GM18508 (cell line): ENCODE data around the gene GALNTL6.

ENCODE experiments used
- ATAC-seq: cut with Tn5 transposase; IDR thresholded peaks from one replicate; pipeline ENCODE4 v1.9.1; 2021; ENCODE audit warnings: moderate number of reproducible peaks; ENCODE audit not compliant: insufficient read depth, unreplicated experiment

The GALNTL6 gene

DNA sequence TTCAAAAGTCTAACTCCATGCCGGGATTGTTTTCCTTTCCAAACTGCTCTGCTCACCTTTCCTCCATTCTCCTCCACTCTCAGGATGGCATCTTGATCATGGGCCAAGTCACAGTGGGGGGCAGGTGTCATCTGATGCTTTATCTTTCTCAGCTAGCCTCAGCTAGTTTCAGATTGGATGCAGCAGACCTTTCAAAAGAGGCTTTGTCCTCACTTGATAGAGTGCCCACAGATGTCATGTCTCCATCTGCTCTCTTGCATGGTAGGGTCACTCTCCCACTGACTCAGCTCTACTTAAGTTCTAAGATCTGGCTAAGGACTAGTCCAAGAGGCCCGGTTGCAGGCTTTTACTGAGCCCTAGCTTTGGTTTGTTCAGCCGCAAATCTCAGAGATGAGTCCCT lies 1013.7 kb downstream of the GALNTL6 start:
- no peak for ATAC-seq

DNA sequence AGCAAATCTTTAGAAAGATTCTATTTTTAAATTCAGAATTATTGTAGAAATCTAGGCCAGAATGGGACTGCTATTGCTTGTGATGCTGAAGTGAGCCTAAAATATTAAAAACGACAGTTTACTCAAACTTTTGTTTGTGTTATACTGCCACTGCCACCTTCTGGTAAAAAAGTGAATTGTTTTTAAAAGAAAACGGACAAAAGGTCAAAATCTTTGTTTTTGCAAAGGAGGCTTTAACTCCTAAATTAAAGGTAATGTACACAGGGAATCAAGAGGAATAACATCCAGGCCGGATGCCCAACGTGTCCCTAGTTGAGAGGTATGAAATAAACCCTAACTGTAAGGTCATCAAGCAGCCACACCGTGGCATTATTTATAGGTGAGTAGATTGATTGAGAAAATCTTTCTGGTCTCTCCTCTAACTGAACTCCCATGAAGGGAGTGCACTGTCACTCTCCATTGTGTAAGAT lies 1017.1 kb downstream of the GALNTL6 start:
- ATAC-seq = no peak

DNA sequence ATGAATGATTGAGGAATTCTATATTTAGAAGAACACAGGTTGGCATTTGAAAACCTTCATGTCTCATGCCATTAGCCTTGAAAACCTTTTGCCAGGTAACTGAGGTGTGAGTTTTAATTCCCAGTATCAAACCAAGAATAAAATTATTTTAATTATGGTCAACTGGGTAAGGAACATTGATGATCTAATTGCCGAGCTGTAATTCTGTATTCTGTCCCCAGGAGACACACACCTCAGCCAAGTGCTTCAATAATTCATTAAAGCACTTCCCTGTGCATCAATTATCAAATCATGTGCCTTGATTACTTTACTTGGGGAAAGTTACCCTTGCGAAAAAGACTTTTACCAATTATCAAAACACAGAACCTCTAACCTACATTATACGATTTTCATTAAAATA lies 1023.5 kb downstream of the GALNTL6 start:
- ATAC-seq = no peak

DNA sequence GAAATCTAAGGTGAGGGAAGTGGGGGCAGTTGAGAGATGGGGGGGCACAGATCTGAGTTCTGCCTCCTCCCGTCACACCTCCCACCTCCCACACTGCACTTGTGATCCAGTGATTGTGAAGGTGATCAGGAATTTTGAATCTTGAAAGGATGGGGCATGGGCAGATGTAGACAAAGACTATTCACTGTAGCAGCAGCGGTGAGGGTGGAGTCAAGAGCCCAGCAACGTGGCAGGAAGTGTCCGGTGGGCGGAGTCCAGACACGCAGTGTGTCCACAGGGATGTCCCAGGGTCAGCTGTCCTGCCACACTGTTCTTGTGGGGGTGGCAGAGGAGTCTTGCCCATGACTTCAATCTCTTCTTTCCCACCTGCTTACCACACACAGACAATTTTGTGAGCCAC lies 1024.9 kb downstream of the GALNTL6 start:
- no peak for ATAC-seq

DNA sequence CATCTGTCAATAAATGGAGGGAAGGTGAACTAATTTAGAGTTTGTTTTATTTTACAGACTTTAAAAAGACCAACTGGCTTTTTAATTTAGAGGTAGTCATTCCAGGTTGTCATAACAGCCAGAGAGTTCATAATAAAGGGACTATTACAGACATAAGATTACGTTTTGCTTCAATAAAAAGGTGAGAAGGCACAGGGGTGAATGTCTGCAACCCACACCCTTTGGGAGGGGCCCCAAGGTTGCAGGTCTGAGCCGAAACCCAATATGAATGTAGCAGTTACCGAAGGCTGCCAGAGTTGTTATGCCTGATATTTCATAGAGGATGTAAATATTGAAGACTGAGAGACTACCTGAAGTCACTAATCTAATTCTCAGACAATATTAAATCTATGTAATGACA lies 1025.7 kb downstream of the GALNTL6 start:
- ATAC-seq = no peak

DNA sequence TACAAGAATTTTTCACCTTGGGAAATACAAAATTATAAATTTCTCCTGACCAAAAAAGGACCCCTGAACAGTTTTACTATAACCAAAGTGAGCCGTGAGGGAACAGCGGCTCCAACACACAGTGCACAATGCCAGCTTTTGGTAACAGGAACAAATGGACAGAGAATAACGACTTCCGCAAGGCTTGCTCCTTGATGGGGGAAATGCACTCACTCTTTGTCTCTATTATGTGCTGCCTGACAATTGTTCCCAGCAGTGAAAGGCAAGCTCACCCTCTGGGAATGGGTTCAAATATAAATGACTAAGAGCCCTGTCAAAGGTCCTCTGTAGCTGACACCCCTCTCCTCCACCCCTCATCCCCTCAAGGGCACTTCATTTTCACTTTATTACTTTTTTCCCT lies 1029.6 kb downstream of the GALNTL6 start:
- no peak for ATAC-seq

DNA sequence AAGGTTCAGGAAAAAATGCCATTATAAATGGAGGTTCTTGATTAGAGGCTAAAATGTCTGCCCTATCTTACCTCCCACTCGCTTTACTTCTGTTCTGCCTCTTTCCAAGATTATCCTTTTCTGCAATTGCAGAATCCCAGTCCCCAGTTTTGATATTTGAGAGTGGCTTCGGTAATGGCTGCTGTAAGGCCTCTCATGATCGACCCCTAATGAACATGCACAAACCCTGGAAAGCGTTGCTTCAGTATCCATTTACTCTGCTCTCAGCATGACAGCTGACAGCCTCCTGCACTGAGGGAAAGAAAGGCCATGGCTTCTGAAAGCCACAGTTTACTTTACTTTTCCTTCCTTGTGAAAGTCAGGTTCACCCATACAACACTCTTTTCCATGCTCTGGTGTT lies 1030.0 kb downstream of the GALNTL6 start:
- no peak for ATAC-seq

DNA sequence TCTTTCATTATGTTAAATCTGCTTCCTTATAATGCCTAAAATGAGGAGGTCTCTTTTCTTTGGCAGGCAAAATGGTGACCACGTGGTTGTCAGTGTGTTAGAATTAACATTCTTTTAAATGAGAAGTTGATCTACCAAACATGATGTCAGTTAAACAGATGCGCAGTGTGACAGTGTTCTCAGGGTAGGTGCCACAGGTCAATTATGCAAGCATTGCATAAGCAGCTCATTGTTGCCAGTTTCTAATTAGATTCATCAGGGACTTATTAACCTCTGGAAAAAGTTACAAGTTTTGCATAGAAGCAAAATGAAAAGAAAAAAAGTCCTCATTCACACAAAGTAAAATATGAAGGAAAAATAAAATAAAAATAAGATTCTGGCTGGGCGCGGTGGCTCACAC lies 1031.4 kb downstream of the GALNTL6 start:
- ATAC-seq = no peak

DNA sequence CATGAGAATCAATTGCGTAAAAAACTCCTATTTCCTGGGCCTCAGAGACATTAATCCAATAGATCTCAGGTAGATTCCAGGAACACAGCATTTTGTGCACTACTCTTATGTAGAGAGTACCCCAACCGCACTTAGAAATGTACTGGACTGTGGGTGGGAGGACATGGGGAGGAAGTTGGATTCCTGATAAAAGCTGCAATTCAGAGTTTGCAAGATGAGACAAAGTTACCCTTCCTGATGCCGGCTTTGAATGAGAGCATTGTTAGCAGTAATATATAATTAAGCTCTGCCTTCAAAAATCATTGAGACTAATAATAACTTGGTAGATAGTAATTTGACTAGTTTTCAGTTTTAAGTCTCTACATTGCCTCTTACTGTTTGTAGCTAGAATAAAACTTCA lies 1032.1 kb downstream of the GALNTL6 start:
- ATAC-seq = no peak

DNA sequence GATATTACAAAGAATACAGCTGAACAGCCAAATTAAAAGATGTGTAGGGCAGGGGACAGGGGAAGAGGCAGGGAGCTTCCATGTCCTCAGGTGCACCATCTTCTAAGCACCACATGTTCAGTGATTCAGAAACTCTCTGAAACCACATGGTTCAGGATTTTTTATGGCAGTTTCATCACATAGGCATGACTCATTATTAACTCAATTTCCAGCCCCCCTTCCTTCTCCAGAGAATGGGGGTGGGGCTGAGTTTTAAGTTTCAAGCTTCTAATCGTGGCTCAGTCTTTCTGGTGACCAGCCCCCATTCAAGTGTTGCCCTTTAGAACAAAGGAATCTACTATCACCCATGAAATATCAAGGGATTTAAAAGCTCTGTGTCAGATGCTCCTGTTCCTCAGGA lies 1037.6 kb downstream of the GALNTL6 start:
- ATAC-seq = no peak

DNA sequence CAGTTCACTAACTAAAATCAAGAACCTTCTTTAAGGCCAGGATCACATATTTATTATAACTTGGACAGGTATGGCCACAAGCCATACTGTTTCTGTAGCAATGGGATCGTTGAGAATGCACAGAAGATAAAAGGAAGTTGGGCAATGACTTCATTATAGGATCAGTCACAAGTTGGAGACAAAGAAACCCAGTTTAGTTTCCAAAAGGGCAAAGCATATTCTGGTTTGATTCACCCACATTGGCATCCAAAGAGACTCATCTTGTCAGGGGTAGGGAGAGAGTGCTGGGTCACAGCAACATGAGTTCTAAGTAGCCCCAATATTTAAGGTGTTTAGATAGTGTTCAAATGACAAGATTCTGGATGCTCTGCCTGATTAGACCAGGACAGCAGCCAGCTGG lies 1038.3 kb downstream of the GALNTL6 start:
- no peak for ATAC-seq

DNA sequence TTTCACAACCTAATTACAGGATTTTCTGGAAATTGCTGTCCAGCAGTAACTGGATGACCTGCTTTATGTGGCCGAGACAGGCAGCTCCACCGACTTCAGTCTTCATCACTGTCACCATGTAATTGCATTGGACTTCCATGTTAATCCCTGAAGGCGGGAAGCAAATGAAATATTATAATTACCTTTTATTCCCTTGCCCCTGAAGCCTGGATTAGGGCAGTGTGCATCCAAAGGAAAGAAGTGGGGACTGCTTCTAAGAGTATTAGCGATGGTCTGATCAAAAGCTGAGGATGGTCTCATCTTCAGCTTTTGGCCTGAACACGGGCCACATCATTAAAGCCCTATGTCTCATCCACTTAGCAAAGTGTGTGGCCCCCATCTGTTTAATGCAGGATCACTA lies 1043.8 kb downstream of the GALNTL6 start:
- no peak for ATAC-seq

DNA sequence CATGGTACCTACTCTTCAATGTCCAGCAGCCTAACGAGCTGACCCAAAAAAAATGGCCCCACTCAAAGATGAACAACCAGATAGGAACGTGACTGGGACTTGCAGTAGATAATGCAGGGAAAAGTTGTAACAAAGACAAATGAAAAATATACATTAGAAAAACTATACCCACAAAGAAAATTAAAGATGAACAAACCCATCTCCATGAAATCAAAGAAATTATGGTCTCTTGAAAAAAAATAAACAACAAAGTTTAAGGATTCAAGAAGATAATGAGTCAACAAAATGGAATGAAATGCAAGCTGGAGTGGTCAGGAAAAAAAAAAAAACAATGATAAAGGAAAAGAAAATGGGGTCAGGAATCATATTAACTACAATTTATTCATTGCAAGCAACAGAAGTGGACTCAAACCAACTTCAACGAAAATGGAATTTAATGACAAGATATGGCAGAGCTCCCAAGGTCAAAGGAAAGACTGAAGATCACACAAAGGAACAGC lies 1045.6 kb downstream of the GALNTL6 start:
- ATAC-seq = no peak

DNA sequence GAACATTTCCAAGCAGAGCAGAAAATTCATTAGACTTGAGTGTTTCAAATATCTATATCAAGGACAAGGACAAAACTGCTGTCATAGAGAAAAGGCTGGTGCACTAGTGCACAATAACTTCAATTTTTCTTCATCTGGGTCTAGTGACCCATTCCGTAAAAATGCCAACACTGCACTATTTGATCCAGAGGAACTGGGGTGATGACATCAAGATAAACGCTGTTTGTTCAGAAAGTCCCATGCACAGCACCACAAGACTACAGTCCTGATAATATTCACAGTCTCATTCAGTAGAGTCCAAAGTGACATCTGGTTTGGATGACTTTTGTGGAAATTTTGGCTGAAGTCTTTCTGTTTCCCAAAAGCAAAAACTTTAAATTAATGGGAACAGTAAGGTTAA lies 1051.9 kb downstream of the GALNTL6 start:
- ATAC-seq = no peak

DNA sequence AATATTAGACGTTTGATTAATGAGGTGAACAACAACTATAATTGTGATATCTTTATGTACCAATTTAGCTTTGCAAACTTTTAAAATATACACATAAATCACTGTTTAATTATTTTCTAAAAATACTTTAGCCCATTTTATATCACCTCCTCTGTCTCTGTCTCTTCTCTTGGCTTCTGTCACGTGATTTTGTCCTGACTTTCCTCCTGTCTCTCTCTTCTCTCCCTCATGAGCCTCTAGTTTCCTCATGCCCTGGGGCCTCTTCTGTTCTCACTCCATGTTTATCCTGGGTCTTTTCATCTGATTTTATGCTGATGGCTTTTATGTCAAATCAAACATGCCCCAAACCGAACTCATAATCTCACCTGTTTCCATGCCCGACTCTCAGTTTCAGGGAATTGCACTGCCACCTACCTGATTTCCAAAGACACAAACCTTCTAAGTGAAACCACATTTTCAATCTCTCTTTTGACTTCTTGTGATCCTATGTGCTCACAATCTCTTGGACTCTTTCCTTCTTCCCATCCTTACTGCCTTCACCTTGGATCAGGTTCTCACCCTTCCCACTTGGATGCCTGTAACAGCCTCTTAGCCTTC lies 1052.4 kb downstream of the GALNTL6 start:
- no peak for ATAC-seq

DNA sequence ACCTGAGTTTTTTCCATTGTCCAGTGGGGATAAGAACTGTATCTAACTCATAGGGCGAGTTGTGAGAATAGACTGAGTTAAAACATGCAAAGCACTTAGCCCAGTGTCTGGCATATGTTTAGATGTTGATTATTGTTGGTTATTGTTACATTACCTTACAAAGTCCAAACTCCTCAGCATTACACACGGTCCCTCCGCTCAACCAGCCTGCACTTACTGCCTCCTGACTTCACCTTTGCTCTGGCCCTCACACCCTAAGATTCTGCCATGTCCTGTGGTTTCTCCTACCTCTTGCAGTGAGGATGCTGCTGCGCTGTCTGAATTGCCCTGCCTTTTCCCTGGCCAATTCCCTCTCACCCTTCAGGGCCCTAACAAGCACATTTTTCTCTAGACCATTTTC lies 1053.2 kb downstream of the GALNTL6 start:
- no peak for ATAC-seq

DNA sequence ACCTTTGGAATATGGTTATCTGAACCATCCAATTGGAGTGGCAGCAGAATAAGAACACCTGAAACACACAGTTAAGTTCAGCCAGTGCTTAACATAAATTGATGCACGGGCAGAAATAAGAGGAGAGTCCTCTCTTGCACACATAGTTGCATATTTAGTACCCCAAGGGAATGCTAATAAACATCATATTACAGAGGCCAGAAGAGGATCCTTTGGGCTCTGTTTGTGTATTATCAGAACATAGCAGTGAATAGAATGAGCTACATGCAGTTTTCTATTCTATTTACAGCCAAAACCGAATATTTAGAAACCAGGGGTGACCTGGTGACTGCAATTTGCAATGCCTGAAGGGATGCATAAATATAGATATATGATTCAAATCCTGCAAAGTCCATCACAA lies 1054.6 kb downstream of the GALNTL6 start:
- ATAC-seq = no peak

DNA sequence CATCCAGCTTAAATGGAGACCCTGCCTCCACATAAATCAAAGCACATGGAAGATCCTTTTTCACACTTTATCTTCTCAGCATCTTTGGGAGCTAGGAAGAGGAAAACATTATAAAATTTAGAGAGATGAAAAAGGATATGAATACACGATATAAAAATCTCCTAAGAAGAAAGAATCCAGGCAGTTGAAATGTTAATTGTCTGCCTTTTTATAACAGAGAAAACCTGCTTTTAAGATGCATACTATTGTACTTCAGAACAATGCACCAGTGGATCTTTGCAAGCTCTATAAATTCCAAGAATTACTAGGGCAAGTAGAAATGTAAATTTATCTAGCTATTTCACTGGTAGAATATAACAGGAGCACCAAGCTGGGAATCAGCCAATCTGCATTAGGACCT lies 1055.1 kb downstream of the GALNTL6 start:
- no peak for ATAC-seq

DNA sequence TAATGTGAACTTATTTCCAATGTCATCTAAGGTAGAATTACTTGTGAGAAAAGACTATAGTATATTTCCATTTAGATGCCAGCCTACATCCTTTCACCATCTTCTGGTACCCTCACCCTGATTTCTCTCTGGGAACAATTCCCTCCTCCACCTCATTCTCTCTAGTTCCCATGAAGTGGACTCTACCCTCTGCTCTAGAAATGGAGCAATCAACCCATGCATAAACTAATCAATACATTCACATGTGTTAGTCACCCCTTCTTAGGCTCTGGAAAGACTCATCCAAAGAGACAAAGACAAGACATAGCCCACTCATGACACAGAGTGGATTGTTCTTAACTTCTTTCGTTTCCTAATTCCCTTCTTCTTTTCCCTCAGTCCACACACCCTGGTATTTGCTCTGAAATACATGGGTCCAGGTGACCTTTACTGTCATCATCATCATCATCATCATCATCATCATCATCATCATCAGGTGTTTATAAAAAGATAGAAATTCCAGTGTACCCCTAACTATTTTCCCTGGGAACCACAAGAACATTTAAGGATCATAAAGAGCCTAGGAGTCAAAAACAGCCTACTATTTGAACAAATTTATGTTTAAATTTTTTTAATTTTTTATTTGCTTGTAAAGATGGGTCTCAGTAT lies 1056.5 kb downstream of the GALNTL6 start:
- ATAC-seq = no peak

DNA sequence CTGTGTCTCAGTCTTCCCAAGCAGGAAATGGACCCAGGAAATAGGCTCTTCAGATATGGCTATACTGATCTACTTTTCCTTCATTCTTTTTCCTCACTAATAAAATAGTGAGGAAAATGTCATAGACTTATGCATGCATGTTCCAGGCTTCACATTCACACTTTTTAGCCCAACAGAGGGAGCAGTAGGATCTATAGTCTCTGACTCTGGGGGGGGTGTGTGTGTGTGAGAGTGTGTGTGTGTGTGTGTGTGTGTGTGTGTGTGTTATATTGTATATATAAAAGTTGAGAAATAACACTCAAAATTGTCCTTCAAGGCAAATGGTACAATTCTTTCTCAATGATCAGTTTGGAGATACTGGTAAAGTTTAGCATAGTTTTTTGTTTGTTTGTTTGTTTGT lies 1058.2 kb downstream of the GALNTL6 start:
- ATAC-seq = no peak

DNA sequence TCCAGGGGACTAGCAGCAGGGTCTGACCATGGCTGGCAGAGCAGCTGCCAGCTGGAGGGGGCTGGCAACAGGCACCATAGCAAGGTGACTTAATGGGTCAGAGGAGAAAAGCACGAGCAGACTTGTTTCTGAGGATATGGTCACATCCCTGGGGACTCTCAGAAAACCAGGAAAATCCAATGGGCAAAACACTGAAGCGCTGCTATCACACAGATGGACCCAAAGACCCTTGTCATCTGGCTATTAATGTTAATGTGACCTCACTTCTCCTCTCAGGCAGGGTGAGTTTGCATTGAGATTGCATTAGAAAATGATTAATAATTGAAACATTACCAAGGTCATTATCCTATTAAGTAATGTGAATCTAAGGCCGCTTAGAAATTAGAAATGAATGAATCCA lies 1061.7 kb downstream of the GALNTL6 start:
- no peak for ATAC-seq

DNA sequence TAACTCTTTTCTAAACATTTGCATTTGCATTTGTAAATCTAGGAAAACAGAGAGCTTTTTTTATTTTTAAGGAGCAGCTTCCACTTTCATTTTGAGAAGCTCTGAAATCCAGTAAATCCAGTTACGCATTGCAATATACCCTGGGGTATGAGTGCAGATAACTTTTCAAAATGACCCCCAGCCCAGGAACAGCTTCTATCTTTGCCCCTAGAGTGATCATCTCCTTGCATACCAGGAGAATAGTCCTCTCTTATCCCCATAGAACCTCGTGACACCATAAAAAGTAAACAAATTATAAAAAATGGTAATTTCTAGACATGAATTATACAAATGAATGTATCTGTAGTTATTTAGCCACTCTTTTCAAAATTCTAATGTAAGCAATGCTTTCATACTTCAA lies 1063.2 kb downstream of the GALNTL6 start:
- no peak for ATAC-seq
